ENCODE data around the gene PIGN.
"Not testable (repeated sequence)": the region's sequence is repeated elsewhere in the genome, so short reads cannot be mapped to it uniquely, and the experiment has no call there.

The PIGN gene

DNA sequence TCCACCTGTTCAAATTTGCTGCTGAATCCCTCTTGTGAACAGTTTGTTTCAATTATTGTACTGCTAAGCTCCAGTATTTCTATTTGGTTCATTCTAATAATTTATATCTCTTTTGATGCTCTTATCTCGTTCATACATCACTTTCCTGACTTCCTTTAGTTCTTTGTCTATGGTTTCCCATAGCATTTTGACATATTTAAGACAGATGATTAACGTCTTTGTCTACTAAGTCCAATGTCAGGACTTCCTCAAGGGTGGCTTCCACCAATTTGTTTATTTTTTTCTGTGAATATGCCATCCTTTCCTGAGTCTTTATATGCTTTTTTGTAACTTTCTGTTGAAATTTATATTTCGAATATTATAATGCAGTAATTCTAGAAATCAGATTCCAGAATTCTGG lies 9.6 kb downstream of the PIGN start:
- Histone ChIP-seq H3K9ac (ENCODE audit: low read length) (no peak overlapping the region), H3K79me2 (ENCODE audit: control insufficient read depth, insufficient read depth, low read length) (no peaks in the 10 kb centered on the region), H3K56ac (ENCODE audit: low read length) (no peak overlapping the region), H2BK120ac (ENCODE audit: low read depth, low read length) (no peak overlapping the region), H3K36me3 (ENCODE audit: control insufficient read depth, insufficient read depth, low read length) (no peaks in the 10 kb centered on the region), H3K4me2 (ENCODE audit: low read length) (no peak overlapping the region), H4K8ac (ENCODE audit: low read depth, low read length) (no peak overlapping the region), H2BK5ac (ENCODE audit: low read length) (no peak overlapping the region), H4K5ac (ENCODE audit: low read length) (no peak overlapping the region), H2BK15ac (replicated peaks; ENCODE audit: low read depth) (no peak overlapping the region), H3K18ac (ENCODE audit: low read length) (no peak overlapping the region), H3K23ac (ENCODE audit: low read length) (no peak overlapping the region), H3K4me3 (ENCODE audit: low read length) (no peak overlapping the region), H3K27me3 (ENCODE audit: insufficient read depth, low read length, poor library complexity) (no peaks in the 10 kb centered on the region), H3K27ac (ENCODE audit: low read depth, low read length) (no peak overlapping the region), H3K4ac (ENCODE audit: low read depth, low read length) (no peak overlapping the region), H2AK5ac (ENCODE audit: low read length) (no peak overlapping the region), H3K79me1 (ENCODE audit: low read length) (no peaks in the 10 kb centered on the region), H3K4me1 (ENCODE audit: control insufficient read depth, low read depth, low read length) (no peaks in the 10 kb centered on the region)
- no peak for DNase-seq
- no CpG with 5 or more reads among the region's 3 CpGs for WGBS (ENCODE audit: extremely low coverage, insufficient coverage, low lambda C conversion rate)

DNA sequence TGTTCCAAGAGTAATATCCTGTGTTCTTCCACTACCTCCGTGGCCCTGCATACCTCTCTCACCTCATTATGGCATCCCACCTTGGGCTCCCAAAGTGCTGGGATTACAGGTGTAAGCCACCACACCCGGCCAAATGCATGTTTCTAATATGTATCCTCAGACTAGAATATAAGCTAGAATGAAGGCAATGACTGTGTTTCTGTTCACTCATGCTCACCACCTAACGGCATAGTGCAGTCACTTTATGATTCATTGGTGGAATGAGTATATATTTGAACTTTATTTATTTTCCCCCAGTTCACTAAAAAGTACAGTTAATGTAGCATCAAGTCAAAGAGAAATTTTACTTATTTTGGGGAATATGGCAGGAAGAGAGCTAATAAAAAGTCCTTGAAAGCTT lies 11.3 kb downstream of the PIGN start:
- no peak for DNase-seq
- Histone ChIP-seq H3K27me3 (ENCODE audit: insufficient read depth, low read length, poor library complexity) (no peaks in the 10 kb centered on the region), H3K4me3 (ENCODE audit: low read length) (no peak overlapping the region), H2BK5ac (ENCODE audit: low read length) (no peak overlapping the region), H3K23ac (ENCODE audit: low read length) (no peak overlapping the region), H3K4me1 (ENCODE audit: control insufficient read depth, low read depth, low read length) (no peaks in the 10 kb centered on the region), H3K9ac (ENCODE audit: low read length) (no peak overlapping the region), H2BK120ac (ENCODE audit: low read depth, low read length) (no peak overlapping the region), H3K4me2 (ENCODE audit: low read length) (no peak overlapping the region), H4K8ac (ENCODE audit: low read depth, low read length) (no peak overlapping the region), H3K4ac (ENCODE audit: low read depth, low read length) (no peak overlapping the region), H3K79me1 (ENCODE audit: low read length) (no peaks in the 10 kb centered on the region), H3K27ac (ENCODE audit: low read depth, low read length) (no peak overlapping the region), H3K56ac (ENCODE audit: low read length) (no peak overlapping the region), H2AK5ac (ENCODE audit: low read length) (no peak overlapping the region), H3K36me3 (ENCODE audit: control insufficient read depth, insufficient read depth, low read length) (no peaks in the 10 kb centered on the region), H2BK15ac (replicated peaks; ENCODE audit: low read depth) (no peak overlapping the region), H3K79me2 (ENCODE audit: control insufficient read depth, insufficient read depth, low read length) (no peaks in the 10 kb centered on the region), H3K18ac (ENCODE audit: low read length) (no peak overlapping the region), H4K5ac (ENCODE audit: low read length) (no peak overlapping the region)
- WGBS (ENCODE audit: extremely low coverage, insufficient coverage, low lambda C conversion rate): no CpG with 5 or more reads among the region's 3 CpGs

GRCh38 chr18:62172298-62172697 lies 14.6 kb downstream of the PIGN start:
- Histone ChIP-seq H2BK120ac (ENCODE audit: low read depth, low read length) (no peak overlapping the region), H3K27ac (ENCODE audit: low read depth, low read length) (no peak overlapping the region), H3K18ac (ENCODE audit: low read length) (no peak overlapping the region), H2AK5ac (ENCODE audit: low read length) (no peak overlapping the region), H2BK5ac (ENCODE audit: low read length) (no peak overlapping the region), H3K23ac (ENCODE audit: low read length) (no peak overlapping the region), H3K9ac (ENCODE audit: low read length) (no peak overlapping the region), H3K4ac (ENCODE audit: low read depth, low read length) (no peak overlapping the region), H3K36me3 (ENCODE audit: control insufficient read depth, insufficient read depth, low read length) (no peaks in the 10 kb centered on the region), H3K4me3 (ENCODE audit: low read length) (no peak overlapping the region), H3K4me2 (ENCODE audit: low read length) (no peak overlapping the region), H3K27me3 (ENCODE audit: insufficient read depth, low read length, poor library complexity) (no peaks in the 10 kb centered on the region), H3K56ac (ENCODE audit: low read length) (no peak overlapping the region), H3K79me1 (ENCODE audit: low read length) (no peaks in the 10 kb centered on the region), H3K4me1 (ENCODE audit: control insufficient read depth, low read depth, low read length) (no peaks in the 10 kb centered on the region), H2BK15ac (replicated peaks; ENCODE audit: low read depth) (no peak overlapping the region), H4K8ac (ENCODE audit: low read depth, low read length) (no peak overlapping the region), H4K5ac (ENCODE audit: low read length) (no peak overlapping the region), H3K79me2 (ENCODE audit: control insufficient read depth, insufficient read depth, low read length) (no peaks in the 10 kb centered on the region)
- no peak for DNase-seq

DNA sequence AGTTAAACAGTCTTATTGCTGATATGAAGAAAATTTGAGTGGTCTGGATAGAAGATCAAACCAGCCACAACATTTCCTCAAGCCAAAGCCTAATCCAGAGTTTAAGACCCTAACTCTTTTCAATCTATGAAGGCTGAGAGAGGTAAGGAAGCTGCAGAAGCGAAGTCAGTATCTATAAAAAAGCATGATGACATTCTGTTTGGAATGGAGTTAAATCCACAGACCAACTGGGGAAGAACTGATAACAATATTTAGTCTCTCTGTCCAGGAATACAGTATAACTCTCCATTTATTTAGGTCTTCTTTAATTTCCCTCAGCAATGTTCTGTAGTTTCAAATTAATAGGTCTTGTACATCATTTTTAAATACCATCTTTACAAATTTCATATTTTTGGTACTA lies 16.0 kb downstream of the PIGN start:
- Histone ChIP-seq H2BK120ac (ENCODE audit: low read depth, low read length) (no peak overlapping the region), H3K79me2 (ENCODE audit: control insufficient read depth, insufficient read depth, low read length) (no peaks in the 10 kb centered on the region), H3K4me3 (ENCODE audit: low read length) (no peak overlapping the region), H3K27me3 (ENCODE audit: insufficient read depth, low read length, poor library complexity) (no peaks in the 10 kb centered on the region), H2AK5ac (ENCODE audit: low read length) (no peak overlapping the region), H3K4me1 (ENCODE audit: control insufficient read depth, low read depth, low read length) (no peaks in the 10 kb centered on the region), H3K56ac (ENCODE audit: low read length) (no peak overlapping the region), H3K23ac (ENCODE audit: low read length) (no peak overlapping the region), H4K5ac (ENCODE audit: low read length) (no peak overlapping the region), H2BK15ac (replicated peaks; ENCODE audit: low read depth) (no peak overlapping the region), H3K9ac (ENCODE audit: low read length) (no peak overlapping the region), H3K79me1 (ENCODE audit: low read length) (no peaks in the 10 kb centered on the region), H3K36me3 (ENCODE audit: control insufficient read depth, insufficient read depth, low read length) (no peaks in the 10 kb centered on the region), H2BK5ac (ENCODE audit: low read length) (no peak overlapping the region), H3K18ac (ENCODE audit: low read length) (no peak overlapping the region), H3K4me2 (ENCODE audit: low read length) (no peak overlapping the region), H4K8ac (ENCODE audit: low read depth, low read length) (no peak overlapping the region), H3K27ac (ENCODE audit: low read depth, low read length) (no peak overlapping the region), H3K4ac (ENCODE audit: low read depth, low read length) (no peak overlapping the region)
- no CpG with 5 or more reads among the region's 1 CpG for WGBS (ENCODE audit: extremely low coverage, insufficient coverage, low lambda C conversion rate)
- DNase-seq: no peak

GRCh38 chr18:62166524-62166923 lies 20.3 kb downstream of the PIGN start:
- H4K5ac ChIP-seq (ENCODE audit: low read length); H3K4me3 ChIP-seq (ENCODE audit: low read length); DNase-seq; H3K56ac ChIP-seq (ENCODE audit: low read length); H3K23ac ChIP-seq (ENCODE audit: low read length); H3K79me2 ChIP-seq (ENCODE audit: control insufficient read depth, insufficient read depth, low read length); H2AK5ac ChIP-seq (ENCODE audit: low read length); H4K8ac ChIP-seq (ENCODE audit: low read depth, low read length); H3K79me1 ChIP-seq (ENCODE audit: low read length); H2BK120ac ChIP-seq (ENCODE audit: low read depth, low read length); H3K27me3 ChIP-seq (ENCODE audit: insufficient read depth, low read length, poor library complexity); H3K4me2 ChIP-seq (ENCODE audit: low read length); H2BK5ac ChIP-seq (ENCODE audit: low read length); H3K27ac ChIP-seq (ENCODE audit: low read depth, low read length); H2BK15ac ChIP-seq (replicated peaks; ENCODE audit: low read depth); H3K9ac ChIP-seq (ENCODE audit: low read length); H3K18ac ChIP-seq (ENCODE audit: low read length); H3K36me3 ChIP-seq (ENCODE audit: control insufficient read depth, insufficient read depth, low read length); H3K4me1 ChIP-seq (ENCODE audit: control insufficient read depth, low read depth, low read length); H3K4ac ChIP-seq (ENCODE audit: low read depth, low read length): not testable (repeated sequence)
- WGBS (ENCODE audit: extremely low coverage, insufficient coverage, low lambda C conversion rate): no CpG with 5 or more reads among the region's 1 CpG

GRCh38 chr18:62165583-62165982 lies 21.3 kb downstream of the PIGN start:
- H2AK5ac ChIP-seq (ENCODE audit: low read length): no peak overlapping the region
- H3K23ac ChIP-seq (ENCODE audit: low read length): no peak overlapping the region
- H3K18ac ChIP-seq (ENCODE audit: low read length): no peak overlapping the region
- H3K9ac ChIP-seq (ENCODE audit: low read length): no peak overlapping the region
- H2BK5ac ChIP-seq (ENCODE audit: low read length): no peak overlapping the region
- H3K27ac ChIP-seq (ENCODE audit: low read depth, low read length): no peak overlapping the region
- no peaks in the 10 kb centered on the region for H3K79me2 ChIP-seq (ENCODE audit: control insufficient read depth, insufficient read depth, low read length)
- H3K27me3 ChIP-seq (ENCODE audit: insufficient read depth, low read length, poor library complexity): no peaks in the 10 kb centered on the region
- H3K56ac ChIP-seq (ENCODE audit: low read length): no peak overlapping the region
- no peak for DNase-seq
- no peak overlapping the region for H3K4ac ChIP-seq (ENCODE audit: low read depth, low read length)
- no peak overlapping the region for H4K5ac ChIP-seq (ENCODE audit: low read length)
- no peaks in the 10 kb centered on the region for H3K4me1 ChIP-seq (ENCODE audit: control insufficient read depth, low read depth, low read length)
- H4K8ac ChIP-seq (ENCODE audit: low read depth, low read length): no peak overlapping the region
- no peak overlapping the region for H3K4me3 ChIP-seq (ENCODE audit: low read length)
- H3K36me3 ChIP-seq (ENCODE audit: control insufficient read depth, insufficient read depth, low read length): no peaks in the 10 kb centered on the region
- no peaks in the 10 kb centered on the region for H3K79me1 ChIP-seq (ENCODE audit: low read length)
- H2BK15ac ChIP-seq (replicated peaks; ENCODE audit: low read depth): no peak overlapping the region
- no peak overlapping the region for H2BK120ac ChIP-seq (ENCODE audit: low read depth, low read length)
- whole genome bisulfite sequencing (ENCODE audit: extremely low coverage, insufficient coverage, low lambda C conversion rate): 100% methylated on average over 1 of the region's 3 CpGs
- H3K4me2 ChIP-seq (ENCODE audit: low read length): no peak overlapping the region
